Suprapubic skin (tissue), 4 donors: ENCODE data around the gene MAP3K13.

ENCODE experiments used
- EP300 ChIP-seq: sonication (generic); formaldehyde crosslinking; IDR thresholded peaks from one replicate; pipeline ENCODE4 v1.6.1; 2017; ENCODE audit warnings: antibody characterized with exemption
- POLR2A ChIP-seq, 2 donors: fragments of 450-650 bp; IDR thresholded peaks; one replicate each; pipeline ENCODE4 v1.6.1; 2017; ENCODE audit warnings: antibody characterized with exemption in 2 of 2, mild to moderate bottlenecking in 2 of 2, moderate library complexity in 2 of 2
- POLR2AphosphoS5 ChIP-seq, 3 donors: sonication (generic); formaldehyde crosslinking; IDR thresholded peaks; one replicate each; pipeline ENCODE4 v1.6.1; 2017; ENCODE audit warnings: antibody characterized with exemption in 3 of 3
- TF ChIP-seq, protein P1 (sequence below), 2 donors: fragments of 200-600 bp in 1 of 2; fragments of 450-650 bp in 1 of 2; sonication (generic) in 1 of 2; IDR thresholded peaks; one replicate each; pipeline ENCODE4 v1.5.1; 2016 to 2019; ENCODE audit warnings: antibody characterized with exemption in 2 of 2, mild to moderate bottlenecking in 1 of 2, moderate library complexity in 1 of 2

DNA sequence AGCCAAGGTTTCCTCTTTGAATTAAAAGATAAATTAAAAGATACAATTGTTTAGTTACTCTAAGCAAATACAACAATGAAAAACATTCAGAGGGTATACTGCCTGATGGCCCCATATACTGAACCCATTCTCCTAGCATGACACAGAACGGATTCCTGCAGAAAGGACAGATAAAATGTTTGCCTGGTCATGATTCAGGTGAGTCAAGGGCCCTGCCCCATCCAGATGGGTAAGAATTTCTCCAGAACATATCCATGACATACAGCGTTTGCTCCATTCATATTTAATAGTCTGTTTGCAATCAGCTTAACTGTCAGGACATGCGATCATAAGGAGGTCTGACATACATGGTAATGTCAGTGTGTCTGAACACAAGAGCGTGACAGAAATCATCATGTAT, 127.3 kb downstream of the MAP3K13 start:
- no peak for TF ChIP-seq POLR2A (IDR thresholded peaks at IDR 0.05)
- no peak for TF ChIP-seq EP300
- TF ChIP-seq, protein P1, sequence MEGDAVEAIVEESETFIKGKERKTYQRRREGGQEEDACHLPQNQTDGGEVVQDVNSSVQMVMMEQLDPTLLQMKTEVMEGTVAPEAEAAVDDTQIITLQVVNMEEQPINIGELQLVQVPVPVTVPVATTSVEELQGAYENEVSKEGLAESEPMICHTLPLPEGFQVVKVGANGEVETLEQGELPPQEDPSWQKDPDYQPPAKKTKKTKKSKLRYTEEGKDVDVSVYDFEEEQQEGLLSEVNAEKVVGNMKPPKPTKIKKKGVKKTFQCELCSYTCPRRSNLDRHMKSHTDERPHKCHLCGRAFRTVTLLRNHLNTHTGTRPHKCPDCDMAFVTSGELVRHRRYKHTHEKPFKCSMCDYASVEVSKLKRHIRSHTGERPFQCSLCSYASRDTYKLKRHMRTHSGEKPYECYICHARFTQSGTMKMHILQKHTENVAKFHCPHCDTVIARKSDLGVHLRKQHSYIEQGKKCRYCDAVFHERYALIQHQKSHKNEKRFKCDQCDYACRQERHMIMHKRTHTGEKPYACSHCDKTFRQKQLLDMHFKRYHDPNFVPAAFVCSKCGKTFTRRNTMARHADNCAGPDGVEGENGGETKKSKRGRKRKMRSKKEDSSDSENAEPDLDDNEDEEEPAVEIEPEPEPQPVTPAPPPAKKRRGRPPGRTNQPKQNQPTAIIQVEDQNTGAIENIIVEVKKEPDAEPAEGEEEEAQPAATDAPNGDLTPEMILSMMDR (IDR thresholded peaks at IDR 0.05) = no peak
- TF ChIP-seq POLR2AphosphoS5 (IDR thresholded peaks at IDR 0.05) = no peak
